GM12892 (cell line): ENCODE measurements around the gene PFKFB3.
"Not testable (repeated sequence)": the region's sequence is repeated elsewhere in the genome, so short reads cannot be mapped to it uniquely, and the experiment has no call there.

Experiments
- POLR2A ChIP-seq: IDR thresholded peaks from 2 replicates; pipeline ENCODE4 v1.6.1; 2011; ENCODE audit warnings: low read depth, low read length, control low read depth
- POLR2AphosphoS5 ChIP-seq: IDR thresholded peaks from 2 replicates; pipeline ENCODE4 v1.6.1; 2011; ENCODE audit warnings: low read depth, low read length, control low read depth
- TAF1 ChIP-seq: IDR thresholded peaks from 2 replicates; pipeline ENCODE4 v1.6.1; 2011; ENCODE audit warnings: low read depth, mild to moderate bottlenecking, control low read depth, low read length, borderline replicate concordance

DNA sequence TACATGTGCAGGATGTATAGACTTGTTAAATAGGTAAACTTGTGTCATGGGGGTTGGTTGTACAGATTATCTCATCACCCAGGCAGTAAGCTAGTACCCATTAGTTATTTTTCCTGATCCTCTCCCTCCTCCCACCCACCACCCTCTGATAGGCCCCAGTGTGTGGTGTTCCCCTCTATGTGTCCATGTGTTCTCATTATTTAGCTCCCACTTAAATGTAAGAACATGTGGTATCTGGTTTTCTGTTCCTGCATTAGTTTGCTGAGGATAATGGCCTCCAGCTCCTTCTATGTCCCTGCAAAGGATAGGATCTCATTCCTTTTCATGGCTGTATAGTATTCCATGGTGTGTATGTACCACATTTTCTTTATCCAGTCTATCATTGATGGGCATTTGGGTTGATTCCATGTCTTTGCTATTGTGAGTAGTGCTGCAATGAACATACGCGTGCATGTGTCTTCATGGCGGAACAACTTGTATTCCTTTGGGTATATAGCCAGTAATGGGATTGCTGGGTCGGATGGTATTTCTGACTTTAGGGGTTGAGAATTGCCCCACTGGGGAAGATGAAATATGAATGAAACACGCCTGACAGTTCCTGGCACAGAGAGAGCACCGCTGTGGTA, 36.0 kb downstream of the PFKFB3 start:
- not testable (repeated sequence) for TF ChIP-seq TAF1, POLR2AphosphoS5, POLR2A
